Measurements from ENCODE around the gene CPA3. TPM values are rescaled to one million over a fixed set of nuclear protein-coding genes. Genes with fewer than 3 reads are reported as not detected.

The CPA3 gene
- total and polyA plus RNA-seq, 2 donors from 2014 or later = 47.9 TPM; not detected in 1

- intact Hi-C loops (cut with DNase I) = no loop called here
- H3K27ac ChIP-seq (ENCODE audit: low read depth in 2 of 2, low read length in 2 of 2) = no peak overlapping the region
- no peak for FAIRE-seq
These were observed 80.0 kb downstream of the CPA3 start for GRCh38 chr3:148945116-148945515.

More at GRCh38 chr3:148945116-148945515, 80.0 kb downstream of the CPA3 start:
- Histone ChIP-seq H3K36me3 (ENCODE audit: control insufficient read depth in 2 of 3, insufficient read depth in 3 of 3, low read length in 3 of 3) (no peaks in the 10 kb centered on the region), H3K4me1 (ENCODE audit: control insufficient read depth in 2 of 3, insufficient read depth in 2 of 3, low read depth in 1 of 3, low read length in 3 of 3) (no peaks in the 10 kb centered on the region), H3K9me3 (ENCODE audit: control insufficient read depth in 2 of 3, insufficient read depth in 1 of 3, low read length in 3 of 3) (no peaks in the 10 kb centered on the region), H3K4me3 (ENCODE audit: low read length in 3 of 3) (no peak overlapping the region), H3K9ac (ENCODE audit: low read length in 3 of 3) (no peak overlapping the region), H3K27me3 (ENCODE audit: control insufficient read depth, insufficient read depth, low read length) (no peaks in the 10 kb centered on the region)
- TF ChIP-seq, protein P1, sequence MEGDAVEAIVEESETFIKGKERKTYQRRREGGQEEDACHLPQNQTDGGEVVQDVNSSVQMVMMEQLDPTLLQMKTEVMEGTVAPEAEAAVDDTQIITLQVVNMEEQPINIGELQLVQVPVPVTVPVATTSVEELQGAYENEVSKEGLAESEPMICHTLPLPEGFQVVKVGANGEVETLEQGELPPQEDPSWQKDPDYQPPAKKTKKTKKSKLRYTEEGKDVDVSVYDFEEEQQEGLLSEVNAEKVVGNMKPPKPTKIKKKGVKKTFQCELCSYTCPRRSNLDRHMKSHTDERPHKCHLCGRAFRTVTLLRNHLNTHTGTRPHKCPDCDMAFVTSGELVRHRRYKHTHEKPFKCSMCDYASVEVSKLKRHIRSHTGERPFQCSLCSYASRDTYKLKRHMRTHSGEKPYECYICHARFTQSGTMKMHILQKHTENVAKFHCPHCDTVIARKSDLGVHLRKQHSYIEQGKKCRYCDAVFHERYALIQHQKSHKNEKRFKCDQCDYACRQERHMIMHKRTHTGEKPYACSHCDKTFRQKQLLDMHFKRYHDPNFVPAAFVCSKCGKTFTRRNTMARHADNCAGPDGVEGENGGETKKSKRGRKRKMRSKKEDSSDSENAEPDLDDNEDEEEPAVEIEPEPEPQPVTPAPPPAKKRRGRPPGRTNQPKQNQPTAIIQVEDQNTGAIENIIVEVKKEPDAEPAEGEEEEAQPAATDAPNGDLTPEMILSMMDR (IDR thresholded peaks at IDR 0.05; ENCODE audit: borderline replicate concordance, extremely low read depth, insufficient read depth) = no peak
- no peak for DNase-seq

Other genes starting within 250 kb of the CPA3 start
- gene AGTR1, start 167.4 kb upstream of the CPA3 start, total RNA-seq = 5.6 TPM
- gene AGTR1, start 167.4 kb upstream of the CPA3 start, polyA plus RNA-seq (ENCODE audit: insufficient read depth, low read depth, low replicate concordance) = 14.8 TPM
- 0.41 TPM for gene CPB1, start 37.5 kb upstream of the CPA3 start, total RNA-seq
- not detected for gene CPB1, start 37.5 kb upstream of the CPA3 start, polyA plus RNA-seq (ENCODE audit: insufficient read depth, low read depth, low replicate concordance)
- 37.9 TPM for gene GYG1, start 126.2 kb downstream of the CPA3 start, total RNA-seq
- 31.3 TPM for gene GYG1, start 126.2 kb downstream of the CPA3 start, polyA plus RNA-seq (ENCODE audit: insufficient read depth, low read depth, low replicate concordance)
- gene HLTF, start 221.2 kb downstream of the CPA3 start, total RNA-seq = 30.2 TPM
- gene HLTF, start 221.2 kb downstream of the CPA3 start, polyA plus RNA-seq (ENCODE audit: insufficient read depth, low read depth, low replicate concordance) = 10.3 TPM